Fibroblast of mammary gland (primary cell): ENCODE data around the gene ERG.

Source experiments
- DNase-seq: peaks from one replicate; pipeline ENCODE4 v3.0.0-alpha.2; 2010; ENCODE audit warnings: low read depth
- H3K4me3 ChIP-seq: 2 replicates; pipeline ENCODE4 v1.5.1; 2011; ENCODE audit warnings: low read depth, mild to moderate bottlenecking, low read length, moderate library complexity; ENCODE audit not compliant: control insufficient read depth
- TF ChIP-seq, protein P1 (sequence below): conservative IDR thresholded peaks from 2 replicates; pipeline ENCODE4 v1.5.1; 2011; ENCODE audit warnings: low read depth, low read length, inconsistent platforms; ENCODE audit not compliant: control insufficient read depth, insufficient read depth

Gene ERG

DNA sequence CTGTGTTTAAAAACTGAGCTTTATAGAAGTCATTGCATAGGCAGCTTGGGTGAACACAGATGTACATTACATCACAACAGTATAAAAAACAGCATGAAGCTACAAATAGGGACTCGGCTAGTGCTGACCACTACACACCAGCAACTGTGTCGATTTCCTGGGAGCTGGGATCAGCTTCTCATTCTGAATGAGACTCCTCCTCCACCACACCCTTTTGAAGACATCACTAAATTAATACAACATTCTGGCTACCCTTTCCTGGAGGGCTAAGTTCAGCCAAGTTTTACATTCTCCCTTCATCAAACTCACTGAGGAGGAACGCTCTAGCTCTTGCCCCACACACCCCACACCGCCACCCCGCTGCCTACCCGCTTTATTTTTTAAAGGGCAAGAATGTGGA, 102.7 kb downstream of the ERG start:
- no peak for DNase-seq
- TF ChIP-seq, protein P1, sequence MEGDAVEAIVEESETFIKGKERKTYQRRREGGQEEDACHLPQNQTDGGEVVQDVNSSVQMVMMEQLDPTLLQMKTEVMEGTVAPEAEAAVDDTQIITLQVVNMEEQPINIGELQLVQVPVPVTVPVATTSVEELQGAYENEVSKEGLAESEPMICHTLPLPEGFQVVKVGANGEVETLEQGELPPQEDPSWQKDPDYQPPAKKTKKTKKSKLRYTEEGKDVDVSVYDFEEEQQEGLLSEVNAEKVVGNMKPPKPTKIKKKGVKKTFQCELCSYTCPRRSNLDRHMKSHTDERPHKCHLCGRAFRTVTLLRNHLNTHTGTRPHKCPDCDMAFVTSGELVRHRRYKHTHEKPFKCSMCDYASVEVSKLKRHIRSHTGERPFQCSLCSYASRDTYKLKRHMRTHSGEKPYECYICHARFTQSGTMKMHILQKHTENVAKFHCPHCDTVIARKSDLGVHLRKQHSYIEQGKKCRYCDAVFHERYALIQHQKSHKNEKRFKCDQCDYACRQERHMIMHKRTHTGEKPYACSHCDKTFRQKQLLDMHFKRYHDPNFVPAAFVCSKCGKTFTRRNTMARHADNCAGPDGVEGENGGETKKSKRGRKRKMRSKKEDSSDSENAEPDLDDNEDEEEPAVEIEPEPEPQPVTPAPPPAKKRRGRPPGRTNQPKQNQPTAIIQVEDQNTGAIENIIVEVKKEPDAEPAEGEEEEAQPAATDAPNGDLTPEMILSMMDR = no peak

DNA sequence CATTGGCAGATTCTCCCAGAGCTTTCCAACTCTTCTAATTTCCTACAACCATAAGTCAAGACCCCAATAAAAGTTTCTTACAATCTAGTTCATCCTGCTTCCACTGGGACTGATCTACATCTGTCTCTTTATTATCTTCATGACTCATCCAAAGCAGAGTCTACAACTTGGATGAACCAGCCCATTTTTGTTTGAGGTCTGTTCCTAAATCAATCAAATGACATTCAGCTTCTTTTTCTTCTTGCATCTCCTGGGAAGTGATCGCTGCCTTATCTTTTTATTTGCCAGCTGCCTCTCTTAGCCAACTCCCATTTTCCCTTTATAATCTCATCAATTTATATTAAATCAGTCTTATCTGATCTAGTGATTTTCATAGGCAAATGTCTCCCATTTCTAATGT, 105.6 kb downstream of the ERG start:
- TF ChIP-seq, protein P1 = no peak
- H3K4me3 ChIP-seq = no peak overlapping the region
- no peak for DNase-seq

More for the DNA sequence above, 102.7 kb downstream of the ERG start:
- H3K4me3 ChIP-seq = no peak overlapping the region

DNA sequence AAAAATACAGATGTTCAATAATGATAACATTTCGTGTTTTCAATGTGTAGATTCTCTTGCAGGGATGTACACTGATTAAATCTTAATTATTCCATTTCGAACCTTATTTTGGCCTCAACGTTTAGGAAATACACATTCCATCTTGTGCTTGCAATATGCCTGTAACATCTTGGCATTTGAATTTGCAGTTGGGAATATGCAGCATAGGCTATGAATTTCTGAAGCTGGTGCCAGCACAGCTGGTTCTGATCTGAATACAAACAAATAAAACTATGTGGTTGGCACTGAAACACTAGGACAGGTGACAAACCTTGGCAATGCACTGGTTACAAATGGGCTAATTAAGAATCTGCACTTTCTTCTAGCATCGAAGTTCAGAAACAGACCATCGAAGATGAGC, 108.4 kb downstream of the ERG start:
- no peak for DNase-seq
- TF ChIP-seq, protein P1 = no peak

DNA sequence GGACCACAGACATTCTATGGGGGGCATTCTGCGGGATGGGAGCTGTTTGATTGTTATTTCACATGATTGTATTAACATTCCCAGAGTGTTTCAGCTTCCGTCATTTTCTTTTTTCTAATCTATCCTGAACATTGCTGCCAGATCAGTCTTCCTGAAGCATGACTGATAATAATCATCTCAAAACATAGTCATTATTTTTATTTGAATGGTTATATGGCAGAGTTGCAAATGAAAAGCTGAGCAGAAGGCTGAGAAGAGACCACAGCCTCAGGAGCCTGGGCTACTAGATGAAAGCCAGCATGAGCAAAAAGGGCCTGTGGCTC, 109.0 kb downstream of the ERG start:
- no peak for DNase-seq
- H3K4me3 ChIP-seq = no peak overlapping the region
- TF ChIP-seq, protein P1 = no peak

More for the DNA sequence above, 108.4 kb downstream of the ERG start:
- no peak overlapping the region for H3K4me3 ChIP-seq

DNA sequence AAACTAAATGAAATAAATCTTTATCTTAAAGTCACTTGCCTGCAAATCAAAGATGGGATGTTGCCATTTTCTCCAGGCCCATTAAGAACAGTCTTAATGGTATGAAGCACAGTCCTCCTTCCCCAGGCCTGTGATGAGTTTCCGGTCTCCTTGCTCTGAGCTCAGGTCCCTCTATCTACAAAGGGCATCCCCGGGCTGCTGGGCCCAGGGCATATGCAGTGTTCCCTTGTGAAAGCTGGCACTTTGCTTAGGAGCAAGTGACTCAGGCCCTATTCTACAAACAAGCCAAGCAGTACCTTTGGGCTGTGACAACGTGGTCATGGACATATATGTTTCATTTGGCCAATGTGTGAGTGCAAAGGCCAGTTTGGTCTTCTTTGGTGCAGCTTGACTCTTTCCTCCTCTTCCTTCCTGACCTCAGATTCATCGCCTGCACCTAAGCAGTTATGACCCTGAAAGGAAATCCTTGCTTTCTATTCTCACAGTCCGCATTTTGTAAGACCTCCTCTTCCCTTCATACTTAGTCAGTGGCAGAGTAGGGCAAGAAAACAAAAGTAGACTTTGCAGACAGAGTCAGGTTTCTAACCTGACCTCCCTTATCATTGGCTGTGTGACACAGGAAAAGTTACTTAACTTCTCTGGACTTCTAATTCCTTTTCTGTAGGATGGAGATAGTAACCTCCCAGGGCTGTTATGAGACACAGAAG, 109.5 kb downstream of the ERG start:
- H3K4me3 ChIP-seq = no peak overlapping the region
- no peak for DNase-seq
- TF ChIP-seq, protein P1 = no peak

DNA sequence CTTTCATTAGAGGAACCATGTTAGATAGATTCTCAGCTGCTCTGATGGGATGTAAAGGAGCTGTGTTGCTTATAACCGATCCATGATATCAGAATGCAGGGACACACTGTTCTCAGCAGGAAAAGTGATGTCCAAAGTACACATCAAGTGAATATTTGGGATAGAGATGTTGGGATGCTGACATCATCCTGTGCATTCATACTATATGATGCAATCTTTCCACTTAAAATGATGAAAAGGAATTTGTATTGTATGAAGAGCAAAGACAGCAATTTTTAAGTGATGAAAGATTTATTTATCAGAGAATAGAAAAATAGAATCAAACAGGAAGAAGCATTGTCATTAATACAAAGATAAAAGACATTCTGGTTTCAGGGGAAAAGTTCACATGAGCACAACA, 110.1 kb downstream of the ERG start:
- TF ChIP-seq, protein P1 = no peak
- peak; percentile 12 for DNase-seq
- H3K4me3 ChIP-seq = no peak overlapping the region

DNA sequence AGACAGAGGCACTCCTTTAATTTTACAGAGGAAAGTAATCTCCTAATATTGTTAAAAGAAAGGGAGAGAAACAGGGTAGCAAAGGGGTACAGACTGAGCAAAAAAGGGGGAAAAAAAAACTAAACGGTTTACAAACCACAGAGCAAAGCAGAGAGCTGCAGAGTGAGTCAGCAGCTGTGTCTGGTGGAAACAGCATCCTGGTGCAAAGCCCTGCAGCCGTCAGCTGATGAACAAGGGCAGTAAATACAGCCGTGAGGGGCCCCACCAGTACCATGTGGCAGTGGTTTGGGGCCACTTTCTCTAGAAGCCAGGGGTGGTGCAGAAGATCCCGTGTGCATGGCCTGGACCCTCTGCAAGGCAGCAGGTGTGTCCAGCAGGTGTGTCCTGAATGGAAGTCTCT, 111.3 kb downstream of the ERG start:
- TF ChIP-seq, protein P1 = no peak
- no peak for DNase-seq
- H3K4me3 ChIP-seq = no peak overlapping the region
